Panc1 (cell line): ENCODE data around the gene SULT1C3. TPM values are rescaled to one million over a fixed set of nuclear protein-coding genes. Genes with fewer than 3 reads are reported as not detected.
A peak's percentile ranks its signal among the peaks of the same experiment; 100 is the strongest.

Source experiments
- ATAC-seq: fragments of 200-7000 bp; cut with Tn5 transposase; 2 replicates; pipeline ENCODE4 v1.9.1; 2020; ENCODE audit warnings: mild to moderate bottlenecking, moderate library complexity
- Bru-seq: library from RNA; stranded (reverse); fragments of 400-500 nt; gene quantifications from one replicate; lab custom pipeline; 2021; lab: Mats Ljungman, UMichigan
- BruChase-seq, 2 experiments: library from RNA; stranded (reverse); fragments of 400-500 nt; gene quantifications; one replicate each; lab custom pipeline; 2021; lab: Mats Ljungman, UMichigan
- BruUV-seq: library from RNA; stranded (reverse); fragments of 400-500 nt; replicated peaks from 2 replicates; lab custom pipeline; 2021; lab: Mats Ljungman, UMichigan
- CTCF ChIA-PET: fragments of 300-600 bp; sonication (Branson Sonifier 250); formaldehyde crosslinking; loops from one replicate; lab custom pipeline; 2022; ENCODE audit warnings: antibody characterized with exemption; lab: Charles Lee
- POLR2A ChIA-PET: fragments of 300-600 bp; sonication (Branson Sonifier 250); formaldehyde crosslinking; loops from one replicate; lab custom pipeline; 2022; ENCODE audit warnings: antibody characterized with exemption; lab: Charles Lee
- DNase-seq: peaks from one replicate; pipeline ENCODE4 v3.0.0-alpha.2; 2010; ENCODE audit warnings: low read depth, low spot score
- H3K27ac ChIP-seq: 2 replicates; pipeline ENCODE4 v1.5.1; 2011; ENCODE audit warnings: mild to moderate bottlenecking, low read length, inconsistent platforms
- H3K27me3 ChIP-seq: fragments of 200-500 bp; sonication (Bioruptor generic); 2 replicates; pipeline ENCODE4 v1.6.0; 2014; ENCODE audit warnings: low read length, inconsistent platforms; ENCODE audit not compliant: control insufficient read depth, insufficient read depth
- H3K36me3 ChIP-seq: fragments of 200-500 bp; sonication (Bioruptor generic); 2 replicates; pipeline ENCODE4 v1.5.1; 2014; ENCODE audit warnings: inconsistent platforms, mild to moderate bottlenecking, low read length, moderate library complexity; ENCODE audit not compliant: control insufficient read depth, insufficient read depth
- H3K4me1 ChIP-seq: 2 replicates; pipeline ENCODE4 v1.5.1; 2011; ENCODE audit warnings: inconsistent platforms, mild to moderate bottlenecking, low read length, moderate library complexity; ENCODE audit not compliant: control insufficient read depth, insufficient read depth
- H3K4me3 ChIP-seq, 2 experiments: 2 replicates each; pipeline ENCODE4 v1.5.1; 2011 to 2012; ENCODE audit warnings: low read depth in 2 of 2, low read length in 2 of 2, mild to moderate bottlenecking in 2 of 2, inconsistent platforms in 1 of 2, moderate library complexity in 1 of 2
- H3K9me3 ChIP-seq: fragments of 200-500 bp; sonication (Bioruptor generic); 2 replicates; pipeline ENCODE4 v1.5.1; 2014; ENCODE audit warnings: low read depth, mild to moderate bottlenecking, inconsistent platforms, low read length, moderate library complexity; ENCODE audit not compliant: control insufficient read depth, insufficient read depth
- POLR2AphosphoS5 ChIP-seq: IDR thresholded peaks from 2 replicates; pipeline ENCODE4 v1.6.1; 2012; ENCODE audit warnings: mild to moderate bottlenecking, low read depth, low read length, moderate library complexity
- SIN3A ChIP-seq: IDR thresholded peaks from 2 replicates; pipeline ENCODE4 v1.6.1; 2012; ENCODE audit warnings: low read depth, mild to moderate bottlenecking, low read length, moderate library complexity, borderline replicate concordance; ENCODE audit not compliant: insufficient read depth
- TCF7L2 ChIP-seq: IDR thresholded peaks from 2 replicates; pipeline ENCODE4 v1.6.1; 2011; ENCODE audit warnings: mild to moderate bottlenecking, low read depth, low read length, inconsistent platforms
- in situ Hi-C: cut with HindIII; loops from 2 replicates; pipeline ENCODE4 v1.10.0; 2016; ENCODE audit warnings: low sequenced_read_pairs, low pct_unique_long_range_greater_than_20kb
- intact Hi-C: fragments of 100-400 bp; cut with micrococcal nuclease; formaldehyde crosslinking; loops from one replicate; pipeline ENCODE4 v1.10.0; 2022; ENCODE audit not compliant: unreplicated experiment
- long read RNA-seq: library from polyadenylated mRNA; unstranded; transcript quantifications from one replicate; pipeline ENCODE4 v2.0.0, GENCODE V29; 2021; ENCODE audit not compliant: unreplicated experiment
- polyA plus RNA-seq: library from polyadenylated mRNA; unstranded; fragments of >200 nt; gene quantifications from one replicate; pipeline ENCODE4 v1.2.1, GENCODE V29; 2012; ENCODE audit warnings: missing spikeins; ENCODE audit not compliant: insufficient read length
- total RNA-seq: library from RNA; stranded (reverse); gene quantifications from one replicate; pipeline ENCODE4 v1.2.1, GENCODE V29; 2021; ENCODE audit not compliant: unreplicated experiment
- TF ChIP-seq, protein P1 (sequence below): fragments of 450-650 bp; IDR thresholded peaks from 2 replicates; pipeline ENCODE4 v1.5.1; 2017; ENCODE audit warnings: mild to moderate bottlenecking
- TF ChIP-seq, protein P2 (sequence below), 2 experiments: IDR thresholded peaks; 2 replicates each; pipeline ENCODE4 v1.6.1; 2011 to 2012; ENCODE audit warnings: low read depth in 2 of 2, control low read depth in 1 of 2, low read length in 1 of 2, mild to moderate bottlenecking in 1 of 2, moderate library complexity in 1 of 2; ENCODE audit not compliant: insufficient read depth in 1 of 2

Gene SULT1C3
- total RNA-seq (not detected), Bru-seq, nascent RNA (not detected), BruChase-seq, experiment 1, labeled RNA remaining after a 2-hour chase (percentile 5 among the genes with signal in this experiment), BruChase-seq, experiment 2, labeled RNA remaining after a 6-hour chase (not detected)
- not detected for polyA plus RNA-seq
- long read RNA-seq = 0 reads

DNA sequence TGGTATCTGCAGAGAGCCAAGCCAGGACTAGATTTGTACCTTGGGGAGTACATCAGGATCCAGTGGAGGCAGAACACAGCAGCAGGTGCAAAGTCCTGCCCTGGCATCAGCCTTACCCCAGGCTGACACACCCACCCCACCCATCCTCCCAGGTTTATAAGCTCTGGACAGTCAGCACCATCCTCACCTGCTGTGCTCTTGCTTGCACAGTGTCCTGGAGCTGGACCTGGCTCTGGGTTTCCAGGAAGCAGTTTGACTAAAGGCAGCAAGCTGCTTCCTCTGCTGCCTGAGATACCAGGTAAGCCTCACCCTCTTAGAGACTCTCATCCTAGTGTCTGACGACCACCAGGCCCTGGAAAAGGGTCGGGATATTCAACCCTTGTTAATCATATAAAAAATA, at the start of gene SULT1C3:
TSS of gene SULT1C3 (plus strand) at position 183 of the 400 bp plus-strand sequence. CDS start 7,227 bp downstream, outside the sequence.
- intact Hi-C loops = no loop called here
- POLR2A ChIA-PET = no interaction called here
- H3K9me3 ChIP-seq = 0 out of 2 replicates have a peak, but pooled peaks cover 7% of the 10 kb centered on the region
- in situ Hi-C loops = no loop called here
- no TSS peak for BruUV-seq
- H3K27me3 ChIP-seq = no peaks in the 10 kb centered on the region
- H3K27ac ChIP-seq = no peak within 1 kb of the TSS
- no peak for ATAC-seq
- H3K4me1 ChIP-seq = no peaks in the 10 kb centered on the region
- DNase-seq = no peak
- CTCF ChIA-PET = no interaction called here
- TF ChIP-seq, protein P1, sequence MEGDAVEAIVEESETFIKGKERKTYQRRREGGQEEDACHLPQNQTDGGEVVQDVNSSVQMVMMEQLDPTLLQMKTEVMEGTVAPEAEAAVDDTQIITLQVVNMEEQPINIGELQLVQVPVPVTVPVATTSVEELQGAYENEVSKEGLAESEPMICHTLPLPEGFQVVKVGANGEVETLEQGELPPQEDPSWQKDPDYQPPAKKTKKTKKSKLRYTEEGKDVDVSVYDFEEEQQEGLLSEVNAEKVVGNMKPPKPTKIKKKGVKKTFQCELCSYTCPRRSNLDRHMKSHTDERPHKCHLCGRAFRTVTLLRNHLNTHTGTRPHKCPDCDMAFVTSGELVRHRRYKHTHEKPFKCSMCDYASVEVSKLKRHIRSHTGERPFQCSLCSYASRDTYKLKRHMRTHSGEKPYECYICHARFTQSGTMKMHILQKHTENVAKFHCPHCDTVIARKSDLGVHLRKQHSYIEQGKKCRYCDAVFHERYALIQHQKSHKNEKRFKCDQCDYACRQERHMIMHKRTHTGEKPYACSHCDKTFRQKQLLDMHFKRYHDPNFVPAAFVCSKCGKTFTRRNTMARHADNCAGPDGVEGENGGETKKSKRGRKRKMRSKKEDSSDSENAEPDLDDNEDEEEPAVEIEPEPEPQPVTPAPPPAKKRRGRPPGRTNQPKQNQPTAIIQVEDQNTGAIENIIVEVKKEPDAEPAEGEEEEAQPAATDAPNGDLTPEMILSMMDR = no peak
- H3K4me3 ChIP-seq = no peak within 1 kb of the TSS
- H3K36me3 ChIP-seq = no peaks in the 10 kb centered on the region

DNA sequence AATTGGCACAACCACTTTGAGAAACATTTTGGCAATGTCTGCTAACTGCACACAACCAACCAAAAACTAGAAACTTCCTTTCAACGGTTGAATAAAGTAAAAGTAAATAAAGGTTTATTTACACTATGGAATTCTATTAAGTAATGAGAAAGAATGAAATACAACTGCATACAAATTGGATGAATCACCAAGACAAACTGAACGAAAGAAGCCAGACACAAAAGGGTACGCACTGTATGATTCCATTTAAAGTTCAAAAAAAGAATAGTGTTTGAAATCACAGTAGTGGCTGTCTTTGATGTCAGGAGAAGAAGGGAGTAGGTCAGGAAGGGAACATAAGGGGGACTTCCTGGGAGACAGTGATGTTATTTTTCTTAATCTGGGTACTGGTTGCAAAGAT, 46.5 kb upstream of the SULT1C3 start:
- CTCF ChIA-PET = no interaction called here
- H3K4me1 ChIP-seq = no peaks in the 10 kb centered on the region
- no peaks in the 10 kb centered on the region for H3K27me3 ChIP-seq
- BruUV-seq = no TSS peak
- TF ChIP-seq, protein P2, sequence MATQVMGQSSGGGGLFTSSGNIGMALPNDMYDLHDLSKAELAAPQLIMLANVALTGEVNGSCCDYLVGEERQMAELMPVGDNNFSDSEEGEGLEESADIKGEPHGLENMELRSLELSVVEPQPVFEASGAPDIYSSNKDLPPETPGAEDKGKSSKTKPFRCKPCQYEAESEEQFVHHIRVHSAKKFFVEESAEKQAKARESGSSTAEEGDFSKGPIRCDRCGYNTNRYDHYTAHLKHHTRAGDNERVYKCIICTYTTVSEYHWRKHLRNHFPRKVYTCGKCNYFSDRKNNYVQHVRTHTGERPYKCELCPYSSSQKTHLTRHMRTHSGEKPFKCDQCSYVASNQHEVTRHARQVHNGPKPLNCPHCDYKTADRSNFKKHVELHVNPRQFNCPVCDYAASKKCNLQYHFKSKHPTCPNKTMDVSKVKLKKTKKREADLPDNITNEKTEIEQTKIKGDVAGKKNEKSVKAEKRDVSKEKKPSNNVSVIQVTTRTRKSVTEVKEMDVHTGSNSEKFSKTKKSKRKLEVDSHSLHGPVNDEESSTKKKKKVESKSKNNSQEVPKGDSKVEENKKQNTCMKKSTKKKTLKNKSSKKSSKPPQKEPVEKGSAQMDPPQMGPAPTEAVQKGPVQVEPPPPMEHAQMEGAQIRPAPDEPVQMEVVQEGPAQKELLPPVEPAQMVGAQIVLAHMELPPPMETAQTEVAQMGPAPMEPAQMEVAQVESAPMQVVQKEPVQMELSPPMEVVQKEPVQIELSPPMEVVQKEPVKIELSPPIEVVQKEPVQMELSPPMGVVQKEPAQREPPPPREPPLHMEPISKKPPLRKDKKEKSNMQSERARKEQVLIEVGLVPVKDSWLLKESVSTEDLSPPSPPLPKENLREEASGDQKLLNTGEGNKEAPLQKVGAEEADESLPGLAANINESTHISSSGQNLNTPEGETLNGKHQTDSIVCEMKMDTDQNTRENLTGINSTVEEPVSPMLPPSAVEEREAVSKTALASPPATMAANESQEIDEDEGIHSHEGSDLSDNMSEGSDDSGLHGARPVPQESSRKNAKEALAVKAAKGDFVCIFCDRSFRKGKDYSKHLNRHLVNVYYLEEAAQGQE (IDR thresholded peaks at IDR 0.05; ENCODE audit: insufficient read depth in 1 of 2, low read depth in 2 of 2, low read length in 1 of 2) = no peak
- ATAC-seq (no peak), DNase-seq (no peak)
- intact Hi-C loops = loop anchor here (10.0 kb wide), 1 partner anchor 1558 kb away; no protein-coding TSS in a partner anchor
- no peak overlapping the region for H3K27ac ChIP-seq
- POLR2A ChIA-PET = no interaction called here
- in situ Hi-C loops = no loop called here
- no peaks in the 10 kb centered on the region for H3K36me3 ChIP-seq
- H3K9me3 ChIP-seq = no peaks in the 10 kb centered on the region
- no peak overlapping the region for H3K4me3 ChIP-seq

DNA sequence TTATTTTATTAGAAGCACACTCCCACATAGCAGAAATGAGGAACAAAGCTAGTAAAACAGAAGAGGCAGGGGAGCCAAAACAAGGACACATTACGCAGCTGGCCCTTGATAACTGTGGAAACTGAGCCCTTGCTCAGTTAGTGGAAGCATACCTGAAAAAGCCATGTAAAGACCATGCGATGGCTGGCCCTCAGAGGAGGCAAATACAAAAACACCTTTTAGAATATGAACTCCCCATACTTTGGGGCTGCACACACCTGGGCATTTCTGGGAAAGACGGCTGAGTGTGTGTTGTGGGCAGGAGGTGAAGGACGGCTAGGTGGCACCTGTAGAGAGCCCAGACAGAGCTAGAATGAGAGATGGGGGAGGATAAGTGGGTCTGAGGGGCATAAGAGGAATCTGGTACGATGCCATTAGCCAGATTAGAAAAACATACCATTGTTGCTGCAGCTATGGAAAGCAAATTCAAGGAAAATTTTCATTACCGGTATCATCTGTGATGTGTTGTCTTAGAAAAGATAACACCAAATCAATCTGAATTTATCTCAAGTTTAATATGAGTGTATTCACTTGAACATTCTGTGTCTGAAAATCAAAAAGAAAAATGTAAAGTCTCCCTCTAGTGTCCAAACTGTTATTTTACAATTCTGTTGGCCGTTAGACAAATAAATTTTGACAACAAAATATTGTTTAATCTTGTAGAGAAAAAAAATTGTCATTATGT, 45.2 kb upstream of the SULT1C3 start:
- no TSS peak for BruUV-seq
- H3K4me3 ChIP-seq = no peak overlapping the region
- no peaks in the 10 kb centered on the region for H3K36me3 ChIP-seq
- intact Hi-C loops = loop anchor here (10.0 kb wide), 1 partner anchor 1560 kb away; no protein-coding TSS in a partner anchor
- no peaks in the 10 kb centered on the region for H3K9me3 ChIP-seq
- ATAC-seq = no peak
- in situ Hi-C loops = no loop called here
- H3K4me1 ChIP-seq = no peaks in the 10 kb centered on the region
- DNase-seq = no peak
- TF ChIP-seq, protein P1 = peak; percentile 58; the same call in 1 of the 2 replicates
- no peak for TF ChIP-seq TCF7L2
- TF ChIP-seq POLR2AphosphoS5 = no peak
- TF ChIP-seq, protein P2 (IDR thresholded peaks at IDR 0.05; ENCODE audit: insufficient read depth in 1 of 2, low read depth in 2 of 2, low read length in 1 of 2) = no peak
- no peak for TF ChIP-seq SIN3A
- CTCF ChIA-PET = no interaction called here
- no peaks in the 10 kb centered on the region for H3K27me3 ChIP-seq
- POLR2A ChIA-PET = no interaction called here
- H3K27ac ChIP-seq = no peak overlapping the region
